Nephron (organoid): ENCODE measurements around the gene GRIA1.

Source experiments
- H3K27ac Mint-ChIP-seq, 3 experiments: 2 replicates each; pipeline ENCODE4 v1.8.0; 2020; ENCODE audit warnings: mixed read lengths in 3 of 3, mild to moderate bottlenecking in 2 of 3, moderate library complexity in 1 of 3
- H3K27me3 Mint-ChIP-seq: 2 replicates; pipeline ENCODE4 v1.8.0; 2021; ENCODE audit warnings: low read depth, mild to moderate bottlenecking, moderate library complexity, mixed read lengths
- H3K36me3 Mint-ChIP-seq: 2 replicates; pipeline ENCODE4 v1.8.0; 2020; ENCODE audit warnings: low read depth, mixed read lengths
- H3K4me1 Mint-ChIP-seq: 2 replicates; pipeline ENCODE4 v1.8.0; 2020; ENCODE audit warnings: mixed read lengths
- H3K4me3 Mint-ChIP-seq, 3 experiments: 2 replicates each; pipeline ENCODE4 v1.8.0; 2020; ENCODE audit warnings: mild to moderate bottlenecking in 3 of 3, mixed read lengths in 3 of 3, moderate library complexity in 2 of 3
- H3K9me3 Mint-ChIP-seq: 2 replicates; pipeline ENCODE4 v1.8.0; 2020; ENCODE audit warnings: mixed read lengths
- CTCF ChIP-seq, 3 experiments: fragments of 200-600 bp; sonication (generic); IDR thresholded peaks; one replicate each; pipeline ENCODE4 v1.5.0; 2021; ENCODE audit warnings: antibody characterized with exemption in 3 of 3; ENCODE audit not compliant: unreplicated experiment in 3 of 3

The GRIA1 gene

GRCh38 chr5:153469423-153469822 is 21.0 kb upstream of the GRIA1 start:
- TF ChIP-seq CTCF (IDR thresholded peaks at IDR 0.05; ENCODE audit: unreplicated experiment in 3 of 3) = no peak
- H3K36me3 Mint-ChIP-seq = no peaks in the 10 kb centered on the region
- no peaks in the 10 kb centered on the region for H3K27me3 Mint-ChIP-seq
- H3K4me1 Mint-ChIP-seq = no peaks in the 10 kb centered on the region
- H3K27ac Mint-ChIP-seq = no peak overlapping the region
- H3K9me3 Mint-ChIP-seq = peaks cover 9% of the 10 kb centered on the region
- H3K4me3 Mint-ChIP-seq = no peak overlapping the region

GRCh38 chr5:153470736-153471135 is 19.7 kb upstream of the GRIA1 start:
- no peaks in the 10 kb centered on the region for H3K4me1 Mint-ChIP-seq
- TF ChIP-seq CTCF (IDR thresholded peaks at IDR 0.05; ENCODE audit: unreplicated experiment in 3 of 3) = no peak
- H3K9me3 Mint-ChIP-seq = peaks cover 9% of the 10 kb centered on the region
- H3K27me3 Mint-ChIP-seq = no peaks in the 10 kb centered on the region
- no peak overlapping the region for H3K27ac Mint-ChIP-seq
- no peaks in the 10 kb centered on the region for H3K36me3 Mint-ChIP-seq
- H3K4me3 Mint-ChIP-seq = no peak overlapping the region

GRCh38 chr5:153476767-153477166 is 13.7 kb upstream of the GRIA1 start:
- H3K9me3 Mint-ChIP-seq = peaks cover 12% of the 10 kb centered on the region
- H3K27me3 Mint-ChIP-seq = no peaks in the 10 kb centered on the region
- no peak for TF ChIP-seq CTCF (IDR thresholded peaks at IDR 0.05; ENCODE audit: unreplicated experiment in 3 of 3)
- H3K4me3 Mint-ChIP-seq = no peak overlapping the region
- H3K36me3 Mint-ChIP-seq = no peaks in the 10 kb centered on the region
- H3K4me1 Mint-ChIP-seq = no peaks in the 10 kb centered on the region
- H3K27ac Mint-ChIP-seq = no peak overlapping the region

- Mint-ChIP-seq H3K36me3 (no peaks in the 10 kb centered on the region), H3K4me1 (no peaks in the 10 kb centered on the region), H3K27me3 (peaks cover 4% of the 10 kb centered on the region), H3K4me3 (no peak overlapping the region), H3K9me3 (peaks cover 3% of the 10 kb centered on the region), H3K27ac (no peak overlapping the region)
- TF ChIP-seq CTCF (IDR thresholded peaks at IDR 0.05; ENCODE audit: unreplicated experiment in 3 of 3) = no peak
Measured at GRCh38 chr5:153480401-153480800, 10.1 kb upstream of the GRIA1 start.

GRCh38 chr5:153483482-153483881 is 7.0 kb upstream of the GRIA1 start:
- no peak overlapping the region for H3K27ac Mint-ChIP-seq
- no peak overlapping the region for H3K4me3 Mint-ChIP-seq
- no peak for TF ChIP-seq CTCF (IDR thresholded peaks at IDR 0.05; ENCODE audit: unreplicated experiment in 3 of 3)
- H3K9me3 Mint-ChIP-seq = no peaks in the 10 kb centered on the region
- no peaks in the 10 kb centered on the region for H3K4me1 Mint-ChIP-seq
- H3K27me3 Mint-ChIP-seq = peaks cover 12% of the 10 kb centered on the region
- no peaks in the 10 kb centered on the region for H3K36me3 Mint-ChIP-seq

- TF ChIP-seq CTCF (IDR thresholded peaks at IDR 0.05; ENCODE audit: unreplicated experiment in 3 of 3) = no peak
- Mint-ChIP-seq H3K4me3 (no peak overlapping the region), H3K36me3 (no peaks in the 10 kb centered on the region), H3K9me3 (no peaks in the 10 kb centered on the region), H3K27me3 (peaks cover 22% of the 10 kb centered on the region), H3K4me1 (peaks cover 9% of the 10 kb centered on the region), H3K27ac (no peak overlapping the region)
Measured at GRCh38 chr5:153485641-153486040, 4.8 kb upstream of the GRIA1 start.
